Central memory CD8-positive, alpha-beta T cell (primary cell): ENCODE measurements around the gene DNAAF8.
A peak's percentile ranks its signal among the peaks of the same experiment; 100 is the strongest.

ENCODE experiments used
- ATAC-seq: fragments of 150-1000 bp; cut with Tn5 transposase; replicated peaks from 2 replicates; pipeline ENCODE4 v1.10.0; 2022; ENCODE audit warnings: mild to moderate bottlenecking, moderate FRiP score, moderate number of reproducible peaks; ENCODE audit not compliant: poor library complexity, severe bottlenecking; ENCODE audit errors: extremely low read depth
- DNase-seq, 2 donors: peaks; one replicate each; pipeline ENCODE4 v3.0.0; 2021; ENCODE audit warnings: low spot score in 2 of 2
- H3K27ac Mint-ChIP-seq: one replicate; pipeline ENCODE4 v1.8.0; 2022; ENCODE audit warnings: low read depth, mild to moderate bottlenecking, moderate library complexity, mixed read lengths
- H3K27me3 Mint-ChIP-seq: one replicate; pipeline ENCODE4 v1.8.0; 2022; ENCODE audit warnings: mixed read lengths
- H3K36me3 Mint-ChIP-seq: one replicate; pipeline ENCODE4 v1.8.0; 2022; ENCODE audit warnings: mild to moderate bottlenecking, moderate library complexity, mixed read lengths; ENCODE audit not compliant: insufficient read depth
- H3K4me1 Mint-ChIP-seq: one replicate; pipeline ENCODE4 v1.8.0; 2022; ENCODE audit warnings: mixed read lengths
- H3K4me3 Mint-ChIP-seq: one replicate; pipeline ENCODE4 v1.8.0; 2022; ENCODE audit warnings: mild to moderate bottlenecking, moderate library complexity, mixed read lengths
- H3K9me3 Mint-ChIP-seq: one replicate; pipeline ENCODE4 v1.8.0; 2022; ENCODE audit warnings: mixed read lengths

Gene DNAAF8

GRCh38 chr16:4714996-4715395 is 19.3 kb upstream of the DNAAF8 start:
- H3K4me3 Mint-ChIP-seq, result no peak overlapping the region
- H3K4me1 Mint-ChIP-seq, result no peaks in the 10 kb centered on the region
- ATAC-seq (no peak), DNase-seq (no peak)
- H3K9me3 Mint-ChIP-seq, result no peaks in the 10 kb centered on the region
- H3K36me3 Mint-ChIP-seq, result peaks cover 32% of the 10 kb centered on the region
- no peak overlapping the region for H3K27ac Mint-ChIP-seq
- no peaks in the 10 kb centered on the region for H3K27me3 Mint-ChIP-seq

GRCh38 chr16:4718466-4718865 is 15.9 kb upstream of the DNAAF8 start:
- no peaks in the 10 kb centered on the region for H3K4me1 Mint-ChIP-seq
- no peak overlapping the region for H3K4me3 Mint-ChIP-seq
- DNase-seq (no peak), ATAC-seq (no peak)
- H3K36me3 Mint-ChIP-seq, result peaks cover 19% of the 10 kb centered on the region
- no peaks in the 10 kb centered on the region for H3K27me3 Mint-ChIP-seq
- no peak overlapping the region for H3K27ac Mint-ChIP-seq
- no peaks in the 10 kb centered on the region for H3K9me3 Mint-ChIP-seq

GRCh38 chr16:4723071-4723767 is 11.1 kb upstream of the DNAAF8 start:
- peaks cover 15% of the 10 kb centered on the region for H3K36me3 Mint-ChIP-seq
- H3K4me3 Mint-ChIP-seq, result no peak overlapping the region
- H3K27ac Mint-ChIP-seq, result no peak overlapping the region
- H3K4me1 Mint-ChIP-seq, result no peaks in the 10 kb centered on the region
- H3K9me3 Mint-ChIP-seq, result no peaks in the 10 kb centered on the region
- no peak for ATAC-seq
- H3K27me3 Mint-ChIP-seq, result no peaks in the 10 kb centered on the region
- no peak for DNase-seq

GRCh38 chr16:4724661-4725270 is 9.6 kb upstream of the DNAAF8 start:
- no peak overlapping the region for H3K4me3 Mint-ChIP-seq
- DNase-seq (no peak), ATAC-seq (no peak)
- H3K36me3 Mint-ChIP-seq, result peaks cover 18% of the 10 kb centered on the region
- no peaks in the 10 kb centered on the region for H3K9me3 Mint-ChIP-seq
- H3K27ac Mint-ChIP-seq, result no peak overlapping the region
- H3K27me3 Mint-ChIP-seq, result no peaks in the 10 kb centered on the region
- no peaks in the 10 kb centered on the region for H3K4me1 Mint-ChIP-seq

- H3K36me3 Mint-ChIP-seq, result peaks cover 17% of the 10 kb centered on the region
- H3K9me3 Mint-ChIP-seq, result no peaks in the 10 kb centered on the region
- ATAC-seq (no peak), DNase-seq (no peak)
- H3K27ac Mint-ChIP-seq, result no peak overlapping the region
- H3K4me3 Mint-ChIP-seq, result no peak overlapping the region
- peaks cover 6% of the 10 kb centered on the region for H3K4me1 Mint-ChIP-seq
- no peaks in the 10 kb centered on the region for H3K27me3 Mint-ChIP-seq
Observed at GRCh38 chr16:4726616-4727015, 7.7 kb upstream of the DNAAF8 start.

- Mint-ChIP-seq H3K4me1 (peaks cover 11% of the 10 kb centered on the region), H3K9me3 (no peaks in the 10 kb centered on the region), H3K36me3 (peaks cover 14% of the 10 kb centered on the region), H3K27ac (no peak overlapping the region), H3K4me3 (no peak overlapping the region), H3K27me3 (no peaks in the 10 kb centered on the region)
- ATAC-seq (no peak), DNase-seq (no peak)
Observed at GRCh38 chr16:4728676-4729075, 5.7 kb upstream of the DNAAF8 start.

GRCh38 chr16:4729876-4730275 is 4.5 kb upstream of the DNAAF8 start:
- H3K36me3 Mint-ChIP-seq, result peaks cover 15% of the 10 kb centered on the region
- ATAC-seq, result no peak

GRCh38 chr16:4733211-4733742 is 1.1 kb upstream of the DNAAF8 start:
- Mint-ChIP-seq H3K27ac (peak overlapping the region; percentile 19), H3K27me3 (no peaks in the 10 kb centered on the region), H3K4me1 (peaks cover 19% of the 10 kb centered on the region), H3K9me3 (no peaks in the 10 kb centered on the region), H3K4me3 (peak overlapping the region; percentile 92), H3K36me3 (peaks cover 13% of the 10 kb centered on the region)
- no peak for ATAC-seq
- no peak for DNase-seq

More at GRCh38 chr16:4729876-4730275, 4.5 kb upstream of the DNAAF8 start:
- Mint-ChIP-seq H3K27ac (no peak overlapping the region), H3K9me3 (no peaks in the 10 kb centered on the region), H3K4me3 (no peak overlapping the region), H3K4me1 (peaks cover 13% of the 10 kb centered on the region), H3K27me3 (no peaks in the 10 kb centered on the region)
- no peak for DNase-seq

GRCh38 chr16:4733747-4734062 is 632 bp upstream of the DNAAF8 start:
- Mint-ChIP-seq H3K9me3 (no peaks in the 10 kb centered on the region), H3K4me3 (peak overlapping the region; percentile 92), H3K27ac (peak overlapping the region; percentile 19), H3K4me1 (peaks cover 19% of the 10 kb centered on the region), H3K36me3 (peaks cover 13% of the 10 kb centered on the region), H3K27me3 (no peaks in the 10 kb centered on the region)
- no peak for DNase-seq
- peak; percentile 8 for ATAC-seq

GRCh38 chr16:4734730-4735535 is 596 bp downstream of the DNAAF8 start:
- peak; percentile 86 for ATAC-seq
- peaks cover 19% of the 10 kb centered on the region for H3K4me1 Mint-ChIP-seq
- H3K27ac Mint-ChIP-seq, result peak overlapping the region; percentile 63
- peak; percentile 89 to 90 for DNase-seq
- H3K27me3 Mint-ChIP-seq, result no peaks in the 10 kb centered on the region
- H3K36me3 Mint-ChIP-seq, result peaks cover 9% of the 10 kb centered on the region
- peak overlapping the region; percentile 92 for H3K4me3 Mint-ChIP-seq
- no peaks in the 10 kb centered on the region for H3K9me3 Mint-ChIP-seq

GRCh38 chr16:4736546-4736945 is 2.2 kb downstream of the DNAAF8 start:
- no peak overlapping the region for H3K27ac Mint-ChIP-seq
- DNase-seq, result no peak
- H3K9me3 Mint-ChIP-seq, result no peaks in the 10 kb centered on the region

GRCh38 chr16:4737545-4737944 is 3.2 kb downstream of the DNAAF8 start:
- DNase-seq (no peak), ATAC-seq (no peak)
- Mint-ChIP-seq H3K4me1 (peaks cover 12% of the 10 kb centered on the region), H3K27ac (no peak overlapping the region), H3K4me3 (no peak overlapping the region), H3K36me3 (peaks cover 7% of the 10 kb centered on the region), H3K27me3 (no peaks in the 10 kb centered on the region), H3K9me3 (no peaks in the 10 kb centered on the region)

More at GRCh38 chr16:4736546-4736945, 2.2 kb downstream of the DNAAF8 start:
- H3K4me3 Mint-ChIP-seq, result peak overlapping the region; percentile 12
- H3K36me3 Mint-ChIP-seq, result peaks cover 7% of the 10 kb centered on the region
- H3K27me3 Mint-ChIP-seq, result no peaks in the 10 kb centered on the region
- H3K4me1 Mint-ChIP-seq, result peaks cover 14% of the 10 kb centered on the region
- ATAC-seq, result no peak
